RWPE1 (cell line): ENCODE data around the gene UBE2L3.
A peak's percentile ranks its signal among the peaks of the same experiment; 100 is the strongest.
"Not testable (repeated sequence)": the region's sequence is repeated elsewhere in the genome, so short reads cannot be mapped to it uniquely, and the experiment has no call there.

Source experiments
- CTCF ChIA-PET: fragments of 350-600 bp; sonication (Branson Sonifier 250); formaldehyde crosslinking; extraction: SDS; loops from one replicate; lab custom pipeline; 2021; lab: Yijun Ruan, JAX
- POLR2A ChIA-PET: fragments of 400-600 bp; formaldehyde crosslinking; extraction: SDS; loops from one replicate; lab custom pipeline; 2020; ENCODE audit warnings: antibody characterized with exemption; ENCODE audit not compliant: low non-redundant PET; lab: Yijun Ruan, JAX
- DNase-seq: peaks from one replicate; pipeline ENCODE4 v3.0.0; 2012; ENCODE audit warnings: low spot score
- H3K27ac ChIP-seq: fragments of 450-650 bp; 2 replicates; pipeline ENCODE4 v1.5.1; 2017
- TF ChIP-seq, protein P1 (sequence below): fragments of 450-650 bp; conservative IDR thresholded peaks from 2 replicates; pipeline ENCODE4 v1.5.1; 2017; ENCODE audit warnings: low read depth, mild to moderate bottlenecking

UBE2L3 gene

DNA sequence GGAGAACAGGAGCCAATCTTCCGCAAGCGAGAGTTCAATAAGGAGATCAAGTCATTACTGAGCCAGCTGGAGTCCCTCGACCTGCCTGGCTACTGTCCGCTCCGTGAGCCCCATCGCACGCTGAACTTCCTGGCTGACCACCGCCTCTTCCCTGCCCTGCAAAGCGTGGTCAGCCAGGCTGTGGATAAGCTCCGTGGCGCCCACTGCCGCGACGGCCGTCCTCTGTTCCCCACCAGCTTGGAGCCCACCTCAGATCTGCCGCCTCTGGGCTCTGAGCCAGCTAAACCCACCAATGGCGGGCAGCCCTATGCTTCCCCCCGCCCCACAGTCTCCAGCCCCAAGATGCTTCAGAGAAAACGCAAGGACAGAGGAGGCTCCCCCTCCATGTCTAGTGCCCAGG, 67.3 kb downstream of the UBE2L3 start:
- TF ChIP-seq, protein P1, sequence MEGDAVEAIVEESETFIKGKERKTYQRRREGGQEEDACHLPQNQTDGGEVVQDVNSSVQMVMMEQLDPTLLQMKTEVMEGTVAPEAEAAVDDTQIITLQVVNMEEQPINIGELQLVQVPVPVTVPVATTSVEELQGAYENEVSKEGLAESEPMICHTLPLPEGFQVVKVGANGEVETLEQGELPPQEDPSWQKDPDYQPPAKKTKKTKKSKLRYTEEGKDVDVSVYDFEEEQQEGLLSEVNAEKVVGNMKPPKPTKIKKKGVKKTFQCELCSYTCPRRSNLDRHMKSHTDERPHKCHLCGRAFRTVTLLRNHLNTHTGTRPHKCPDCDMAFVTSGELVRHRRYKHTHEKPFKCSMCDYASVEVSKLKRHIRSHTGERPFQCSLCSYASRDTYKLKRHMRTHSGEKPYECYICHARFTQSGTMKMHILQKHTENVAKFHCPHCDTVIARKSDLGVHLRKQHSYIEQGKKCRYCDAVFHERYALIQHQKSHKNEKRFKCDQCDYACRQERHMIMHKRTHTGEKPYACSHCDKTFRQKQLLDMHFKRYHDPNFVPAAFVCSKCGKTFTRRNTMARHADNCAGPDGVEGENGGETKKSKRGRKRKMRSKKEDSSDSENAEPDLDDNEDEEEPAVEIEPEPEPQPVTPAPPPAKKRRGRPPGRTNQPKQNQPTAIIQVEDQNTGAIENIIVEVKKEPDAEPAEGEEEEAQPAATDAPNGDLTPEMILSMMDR, result no peak
- no peak for DNase-seq
- CTCF ChIA-PET, result no interaction called here
- POLR2A ChIA-PET, result no interaction called here
- H3K27ac ChIP-seq, result no peak overlapping the region

- no peak overlapping the region for H3K27ac ChIP-seq
- ChIA-PET POLR2A (no interaction called here), CTCF (no interaction called here)
- TF ChIP-seq, protein P1, result no peak
- DNase-seq, result no peak
Measured at GRCh38 chr22:21635771-21636510, 68.4 kb downstream of the UBE2L3 start.

- no peak for DNase-seq
- no peak overlapping the region for H3K27ac ChIP-seq
- ChIA-PET CTCF (no interaction called here), POLR2A (no interaction called here)
- TF ChIP-seq, protein P1, result no peak
Measured at GRCh38 chr22:21636629-21637218, 69.2 kb downstream of the UBE2L3 start.

DNA sequence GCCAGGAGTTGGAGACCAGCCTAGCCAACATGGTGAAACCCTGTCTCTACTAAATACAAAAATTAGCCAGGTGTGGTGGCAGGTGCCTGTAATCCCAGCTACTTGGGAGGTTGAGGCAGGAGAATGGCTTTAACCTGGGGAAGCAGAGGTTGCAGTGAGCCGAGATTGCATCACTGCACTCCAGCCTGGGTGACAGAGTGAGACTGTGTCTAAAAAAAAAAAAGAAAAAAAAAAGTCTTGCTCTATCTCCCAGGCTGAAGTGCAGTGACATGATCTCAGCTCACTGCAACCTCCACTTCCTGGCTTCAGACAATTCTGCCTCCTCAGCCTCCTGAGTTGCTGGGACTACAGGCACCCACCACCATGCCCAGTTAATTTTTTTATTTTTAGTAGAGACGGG, 69.9 kb downstream of the UBE2L3 start:
- DNase-seq, H3K27ac ChIP-seq, POLR2A ChIA-PET, CTCF ChIA-PET: not testable (repeated sequence)

DNA sequence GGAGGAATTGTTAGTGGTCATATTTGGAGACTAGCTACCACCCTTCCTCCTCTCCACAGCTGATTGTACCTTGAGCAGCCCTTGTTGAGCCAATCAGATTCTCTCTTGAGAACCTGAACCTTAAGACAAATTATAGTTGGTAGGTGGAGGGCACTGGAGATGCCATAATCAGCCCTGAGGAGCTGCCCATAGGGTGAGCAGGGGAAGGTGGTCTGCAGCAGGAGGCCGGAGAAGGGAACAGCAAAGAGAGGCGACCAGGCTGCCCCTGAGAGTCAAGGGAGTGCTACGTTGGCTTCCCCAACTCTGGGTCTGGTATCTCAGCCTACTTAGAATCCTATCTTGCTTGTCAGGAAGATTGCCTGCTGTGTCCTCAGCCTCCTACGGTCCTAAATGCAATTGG, 71.8 kb downstream of the UBE2L3 start:
- ChIA-PET POLR2A (no interaction called here), CTCF (no interaction called here)
- TF ChIP-seq, protein P1, result no peak
- DNase-seq, result no peak
- no peak overlapping the region for H3K27ac ChIP-seq

DNA sequence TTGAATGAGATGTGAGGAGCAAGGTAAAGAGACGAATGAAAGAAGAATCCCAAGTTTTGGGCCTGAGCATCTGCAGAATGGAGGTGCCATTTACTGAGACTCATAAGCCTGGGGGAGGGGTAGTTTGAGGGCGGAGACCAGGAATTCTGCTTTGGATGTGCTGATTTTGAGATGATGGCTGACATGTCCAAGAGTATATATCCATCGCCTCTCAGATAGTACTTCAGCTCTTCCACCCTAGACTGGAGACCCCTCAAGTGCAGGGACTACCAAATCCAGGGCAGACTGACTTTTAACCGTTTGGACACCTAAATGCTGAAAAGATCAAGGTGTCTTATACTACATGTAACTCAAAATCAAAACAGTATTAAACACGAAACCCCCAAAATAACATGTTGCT, 73.3 kb downstream of the UBE2L3 start:
- POLR2A ChIA-PET, result interaction anchor here (1.1 to 1.6 kb wide), 2 partner anchors 10 to 12 kb away, joined by 4 to 6 read pairs; partner anchors contain the start of gene YDJC
- no peak overlapping the region for H3K27ac ChIP-seq
- TF ChIP-seq, protein P1, result no peak
- no peak for DNase-seq
- CTCF ChIA-PET, result interaction anchor here (0.7 to 0.8 kb wide), 2 partner anchors 11 to 16 kb away, joined by 3 to 4 read pairs; partner anchors contain the start of gene YDJC

DNA sequence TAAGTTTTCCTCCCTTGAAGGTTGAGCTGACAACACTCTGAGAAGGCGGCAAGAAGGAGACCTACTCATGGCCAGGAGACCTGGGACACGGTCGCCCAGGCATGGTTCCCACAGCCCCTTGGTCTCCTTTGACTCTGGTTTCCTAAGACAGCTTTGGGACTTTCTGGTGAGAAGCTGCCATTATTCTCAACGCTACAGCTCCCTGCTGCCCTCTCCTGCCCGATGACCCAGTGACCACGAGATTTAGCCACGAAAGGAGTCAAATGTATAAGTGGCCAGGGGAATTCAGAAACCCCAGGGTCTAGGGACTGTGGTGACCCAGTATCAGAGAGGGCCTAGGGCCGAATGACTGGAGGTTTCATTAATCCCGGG, 73.9 kb downstream of the UBE2L3 start:
- no peak for DNase-seq
- CTCF ChIA-PET, result interaction anchor here (0.7 to 0.8 kb wide), 2 partner anchors 12 to 17 kb away, joined by 3 to 4 read pairs; partner anchors contain the start of gene YDJC

More for the DNA sequence above, 73.9 kb downstream of the UBE2L3 start:
- TF ChIP-seq, protein P1, result peak; percentile 74
- POLR2A ChIA-PET, result interaction anchor here (1.1 to 1.6 kb wide), 2 partner anchors 10 to 12 kb away, joined by 4 to 6 read pairs; partner anchors contain the start of gene YDJC
- H3K27ac ChIP-seq, result peak overlapping the region; percentile 69
